K562 (cell line): ENCODE data around the gene GET3. TPM values are rescaled to one million over a fixed set of nuclear protein-coding genes. Genes with fewer than 3 reads are reported as not detected.

ENCODE experiments used
- BHLHE40 ChIP-seq: IDR thresholded peaks from 2 replicates; pipeline ENCODE4 v1.6.1; 2011; ENCODE audit warnings: low read length, improper control_type of control experiment
- ELF2 ChIP-seq: fragments of 250-450 bp; sonication (Bioruptor Pico); IDR thresholded peaks from 2 replicates; pipeline ENCODE4 v1.5.0; 2021; ENCODE audit warnings: mild to moderate bottlenecking
- GATAD2B ChIP-seq: fragments of 450-650 bp; IDR thresholded peaks from 2 replicates; pipeline ENCODE4 v1.6.1; 2017; ENCODE audit warnings: mild to moderate bottlenecking, borderline replicate concordance
- MCM2 ChIP-seq: fragments of 450-650 bp; IDR thresholded peaks from 2 replicates; pipeline ENCODE4 v1.6.1; 2017; ENCODE audit warnings: low read depth, mild to moderate bottlenecking
- MCM5 ChIP-seq: fragments of 450-650 bp; IDR thresholded peaks from 2 replicates; pipeline ENCODE4 v1.6.1; 2016; ENCODE audit warnings: low read depth
- RFX5 ChIP-seq: IDR thresholded peaks from 2 replicates; pipeline ENCODE4 v1.6.1; 2011; ENCODE audit warnings: low read depth, mild to moderate bottlenecking, improper control_type of control experiment, low read length
- RHOXF2B ChIP-seq: fragments of 250-450 bp; sonication (Bioruptor Pico); conservative IDR thresholded peaks from 2 replicates; pipeline ENCODE4 v1.5.1; 2021
- SMC3 ChIP-seq: conservative IDR thresholded peaks from 2 replicates; pipeline ENCODE4 v1.6.1; 2011; ENCODE audit warnings: low read depth, low read length, improper control_type of control experiment; ENCODE audit not compliant: insufficient read depth
- TRIM24 ChIP-seq, 2 experiments: fragments of 450-650 bp; IDR thresholded peaks; 2 replicates each; pipeline ENCODE4 v1.6.1; 2016
- ZNF134 ChIP-seq: fragments of 250-450 bp; sonication (Bioruptor Pico); conservative IDR thresholded peaks from 2 replicates; pipeline ENCODE4 v1.4.0; 2020
- ZNF146 ChIP-seq: IDR thresholded peaks from one replicate; pipeline ENCODE4 v1.6.1; 2018; ENCODE audit warnings: missing compliant biosample characterization; ENCODE audit not compliant: unreplicated experiment
- ZNF217 ChIP-seq: sonication (generic); formaldehyde crosslinking; IDR thresholded peaks from 2 replicates; pipeline ENCODE4 v1.8.0; 2022; ENCODE audit warnings: mild to moderate bottlenecking, missing genetic modification reagents
- ZNF311 ChIP-seq: fragments of 250-450 bp; sonication (Bioruptor Pico); IDR thresholded peaks from 2 replicates; pipeline ENCODE4 v1.4.0; 2020; ENCODE audit warnings: mild to moderate bottlenecking, moderate library complexity
- ZNF644 ChIP-seq: fragments of 200-800 bp; sonication (Bioruptor generic); IDR thresholded peaks from 2 replicates; pipeline ENCODE4 v1.6.1; 2016; ENCODE audit warnings: low read depth, missing genetic modification characterization, missing compliant biosample characterization
- polyA plus RNA-seq, 8 experiments: library from polyadenylated mRNA; depleted of rRNA in 4 of 8; stranded (reverse) in 5 of 8; unstranded in 3 of 8; fragments of >200 nt; fragmentation: Nextera tagmentation in 2 of 8; fragmentation: Illumina TruSeq in 1 of 8; extraction: Ambion mirVana in 2 of 8; extraction: Trizol in 1 of 8; gene quantifications; 2 replicates each; pipeline versions ENCODE4 v1.2.1 to v1.2.3, GENCODE V29; 2011 to 2014; ENCODE audit warnings: inconsistent platforms in 1 of 8, missing spikeins in 1 of 8
- total RNA-seq, 7 experiments: library from RNA; depleted of rRNA in 6 of 7; stranded (reverse); fragments of >200 nt in 6 of 7; fragmentation: Illumina TruSeq in 2 of 7; extraction: Trizol in 2 of 7; gene quantifications; 2 replicates each; pipeline versions ENCODE4 v1.2.1 to v1.2.3, GENCODE V29; 2011 to 2021; ENCODE audit warnings: low replicate concordance in 1 of 7
- TF ChIP-seq, protein P1 (sequence below): fragments of 250-450 bp; sonication (Bioruptor Pico); IDR thresholded peaks from 2 replicates; pipeline ENCODE4 v1.4.0; 2020
- TF ChIP-seq, protein P2 (sequence below): fragments of 450-650 bp; IDR thresholded peaks from 2 replicates; pipeline ENCODE4 v1.6.1; 2018; ENCODE audit warnings: mild to moderate bottlenecking, low read depth; ENCODE audit not compliant: partially characterized antibody
- TF ChIP-seq, protein P3 (sequence below): fragments of 250-450 bp; sonication (Bioruptor Pico); IDR thresholded peaks from 2 replicates; pipeline ENCODE4 v1.8.0; 2021; ENCODE audit warnings: mild to moderate bottlenecking, moderate library complexity
- TF ChIP-seq, protein P4 (sequence below): fragments of 450-650 bp; formaldehyde crosslinking; IDR thresholded peaks from 2 replicates; pipeline ENCODE4 v1.4.0; 2020; ENCODE audit warnings: mild to moderate bottlenecking, moderate library complexity

GET3 gene
- total and polyA plus RNA-seq, 9 of the 15 experiments (the other 6 are each of a cell fraction or from before 2014, with no cell fraction given) = 8.3 to 83.5 (median 51.8) TPM

DNA sequence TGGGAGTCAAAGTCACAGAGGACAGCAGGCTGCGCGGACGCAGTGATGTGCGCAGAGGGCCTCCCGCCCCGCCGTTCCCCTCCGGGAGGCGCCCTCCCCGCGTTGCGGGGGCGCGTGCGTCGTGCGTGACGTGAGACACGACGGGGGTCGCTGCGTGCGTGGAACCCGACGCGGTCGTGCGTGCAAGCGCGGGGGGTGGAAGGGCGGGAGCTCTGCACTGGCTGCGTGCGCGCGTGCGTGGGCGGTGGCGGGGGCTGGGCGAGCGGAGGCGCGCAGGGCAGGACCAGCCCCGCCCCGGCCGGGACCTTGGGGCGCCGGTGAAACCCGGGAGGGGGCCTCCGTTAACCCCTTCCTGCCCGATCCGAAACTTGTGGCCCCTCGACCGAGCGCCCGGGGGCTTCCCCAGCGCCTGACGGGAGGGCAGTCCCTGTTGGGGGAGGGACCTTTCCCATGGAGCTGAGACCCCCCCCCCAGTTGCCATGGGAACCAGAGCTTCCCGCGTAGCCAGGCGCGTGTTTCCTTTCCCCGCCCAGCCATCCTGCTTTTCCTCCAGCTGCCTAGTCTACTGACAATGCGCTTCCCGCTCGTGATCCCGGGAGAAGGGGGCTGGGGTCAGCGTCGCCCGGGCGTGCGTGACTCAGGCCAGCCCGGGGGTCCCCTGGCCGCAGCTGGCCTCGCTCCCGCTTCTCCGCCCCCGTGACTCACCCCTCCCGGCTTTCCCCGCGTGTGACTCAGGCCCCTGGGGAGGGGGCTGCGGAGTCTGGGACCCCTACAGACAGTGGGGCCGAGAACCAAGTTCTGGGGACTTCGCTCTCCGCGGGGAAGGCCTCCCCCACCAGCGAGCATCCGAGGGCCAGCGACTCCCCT lies 45.4 kb downstream of the GET3 start (continued):
- TF ChIP-seq, protein P1, sequence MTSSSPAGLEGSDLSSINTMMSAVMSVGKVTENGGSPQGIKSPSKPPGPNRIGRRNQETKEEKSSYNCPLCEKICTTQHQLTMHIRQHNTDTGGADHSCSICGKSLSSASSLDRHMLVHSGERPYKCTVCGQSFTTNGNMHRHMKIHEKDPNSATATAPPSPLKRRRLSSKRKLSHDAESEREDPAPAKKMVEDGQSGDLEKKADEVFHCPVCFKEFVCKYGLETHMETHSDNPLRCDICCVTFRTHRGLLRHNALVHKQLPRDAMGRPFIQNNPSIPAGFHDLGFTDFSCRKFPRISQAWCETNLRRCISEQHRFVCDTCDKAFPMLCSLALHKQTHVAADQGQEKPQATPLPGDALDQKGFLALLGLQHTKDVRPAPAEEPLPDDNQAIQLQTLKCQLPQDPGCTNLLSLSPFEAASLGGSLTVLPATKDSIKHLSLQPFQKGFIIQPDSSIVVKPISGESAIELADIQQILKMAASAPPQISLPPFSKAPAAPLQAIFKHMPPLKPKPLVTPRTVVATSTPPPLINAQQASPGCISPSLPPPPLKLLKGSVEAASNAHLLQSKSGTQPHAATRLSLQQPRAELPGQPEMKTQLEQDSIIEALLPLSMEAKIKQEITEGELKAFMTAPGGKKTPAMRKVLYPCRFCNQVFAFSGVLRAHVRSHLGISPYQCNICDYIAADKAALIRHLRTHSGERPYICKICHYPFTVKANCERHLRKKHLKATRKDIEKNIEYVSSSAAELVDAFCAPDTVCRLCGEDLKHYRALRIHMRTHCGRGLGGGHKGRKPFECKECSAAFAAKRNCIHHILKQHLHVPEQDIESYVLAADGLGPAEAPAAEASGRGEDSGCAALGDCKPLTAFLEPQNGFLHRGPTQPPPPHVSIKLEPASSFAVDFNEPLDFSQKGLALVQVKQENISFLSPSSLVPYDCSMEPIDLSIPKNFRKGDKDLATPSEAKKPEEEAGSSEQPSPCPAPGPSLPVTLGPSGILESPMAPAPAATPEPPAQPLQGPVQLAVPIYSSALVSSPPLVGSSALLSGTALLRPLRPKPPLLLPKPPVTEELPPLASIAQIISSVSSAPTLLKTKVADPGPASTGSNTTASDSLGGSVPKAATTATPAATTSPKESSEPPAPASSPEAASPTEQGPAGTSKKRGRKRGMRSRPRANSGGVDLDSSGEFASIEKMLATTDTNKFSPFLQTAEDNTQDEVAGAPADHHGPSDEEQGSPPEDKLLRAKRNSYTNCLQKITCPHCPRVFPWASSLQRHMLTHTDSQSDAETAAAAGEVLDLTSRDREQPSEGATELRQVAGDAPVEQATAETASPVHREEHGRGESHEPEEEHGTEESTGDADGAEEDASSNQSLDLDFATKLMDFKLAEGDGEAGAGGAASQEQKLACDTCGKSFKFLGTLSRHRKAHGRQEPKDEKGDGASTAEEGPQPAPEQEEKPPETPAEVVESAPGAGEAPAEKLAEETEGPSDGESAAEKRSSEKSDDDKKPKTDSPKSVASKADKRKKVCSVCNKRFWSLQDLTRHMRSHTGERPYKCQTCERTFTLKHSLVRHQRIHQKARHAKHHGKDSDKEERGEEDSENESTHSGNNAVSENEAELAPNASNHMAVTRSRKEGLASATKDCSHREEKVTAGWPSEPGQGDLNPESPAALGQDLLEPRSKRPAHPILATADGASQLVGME = no peak; the same call in 1 of the 2 replicates
- TF ChIP-seq BHLHE40 = peak; percentile 82
- no peak for TF ChIP-seq ZNF311 (CRISPR knock-in tag)
- TF ChIP-seq, protein P2, sequence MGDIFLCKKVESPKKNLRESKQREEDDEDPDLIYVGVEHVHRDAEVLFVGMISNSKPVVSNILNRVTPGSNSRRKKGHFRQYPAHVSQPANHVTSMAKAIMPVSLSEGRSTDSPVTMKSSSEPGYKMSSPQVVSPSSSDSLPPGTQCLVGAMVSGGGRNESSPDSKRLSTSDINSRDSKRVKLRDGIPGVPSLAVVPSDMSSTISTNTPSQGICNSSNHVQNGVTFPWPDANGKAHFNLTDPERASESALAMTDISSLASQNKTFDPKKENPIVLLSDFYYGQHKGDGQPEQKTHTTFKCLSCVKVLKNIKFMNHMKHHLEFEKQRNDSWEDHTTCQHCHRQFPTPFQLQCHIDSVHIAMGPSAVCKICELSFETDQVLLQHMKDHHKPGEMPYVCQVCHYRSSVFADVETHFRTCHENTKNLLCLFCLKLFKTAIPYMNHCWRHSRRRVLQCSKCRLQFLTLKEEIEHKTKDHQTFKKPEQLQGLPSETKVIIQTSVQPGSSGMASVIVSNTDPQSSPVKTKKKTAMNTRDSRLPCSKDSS = no peak
- TF ChIP-seq ZNF644 (tag) = 0 out of 2 replicates have a peak, but pooled peaks have one; percentile 9
- 0 out of 4 replicates have a peak, but pooled peaks of 1 of the 2 experiments have one; percentile 10 for TF ChIP-seq TRIM24 (IDR thresholded peaks at IDR 0.05)
- TF ChIP-seq ZNF217 (CRISPR knock-in tag) = no peak
- no peak for TF ChIP-seq SMC3
- TF ChIP-seq, protein P3, sequence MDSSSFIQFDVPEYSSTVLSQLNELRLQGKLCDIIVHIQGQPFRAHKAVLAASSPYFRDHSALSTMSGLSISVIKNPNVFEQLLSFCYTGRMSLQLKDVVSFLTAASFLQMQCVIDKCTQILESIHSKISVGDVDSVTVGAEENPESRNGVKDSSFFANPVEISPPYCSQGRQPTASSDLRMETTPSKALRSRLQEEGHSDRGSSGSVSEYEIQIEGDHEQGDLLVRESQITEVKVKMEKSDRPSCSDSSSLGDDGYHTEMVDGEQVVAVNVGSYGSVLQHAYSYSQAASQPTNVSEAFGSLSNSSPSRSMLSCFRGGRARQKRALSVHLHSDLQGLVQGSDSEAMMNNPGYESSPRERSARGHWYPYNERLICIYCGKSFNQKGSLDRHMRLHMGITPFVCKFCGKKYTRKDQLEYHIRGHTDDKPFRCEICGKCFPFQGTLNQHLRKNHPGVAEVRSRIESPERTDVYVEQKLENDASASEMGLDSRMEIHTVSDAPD (CRISPR knock-in tag) = no peak
- no peak for TF ChIP-seq RFX5
- 0 out of 2 replicates have a peak, but pooled peaks have one; percentile 16 for TF ChIP-seq ZNF134 (CRISPR knock-in tag)
- no peak for TF ChIP-seq ZNF146 (CRISPR knock-in tag)
- peak; percentile 100 for TF ChIP-seq GATAD2B
- no peak for TF ChIP-seq RHOXF2B
- TF ChIP-seq MCM5 = no peak
- TF ChIP-seq, protein P4, sequence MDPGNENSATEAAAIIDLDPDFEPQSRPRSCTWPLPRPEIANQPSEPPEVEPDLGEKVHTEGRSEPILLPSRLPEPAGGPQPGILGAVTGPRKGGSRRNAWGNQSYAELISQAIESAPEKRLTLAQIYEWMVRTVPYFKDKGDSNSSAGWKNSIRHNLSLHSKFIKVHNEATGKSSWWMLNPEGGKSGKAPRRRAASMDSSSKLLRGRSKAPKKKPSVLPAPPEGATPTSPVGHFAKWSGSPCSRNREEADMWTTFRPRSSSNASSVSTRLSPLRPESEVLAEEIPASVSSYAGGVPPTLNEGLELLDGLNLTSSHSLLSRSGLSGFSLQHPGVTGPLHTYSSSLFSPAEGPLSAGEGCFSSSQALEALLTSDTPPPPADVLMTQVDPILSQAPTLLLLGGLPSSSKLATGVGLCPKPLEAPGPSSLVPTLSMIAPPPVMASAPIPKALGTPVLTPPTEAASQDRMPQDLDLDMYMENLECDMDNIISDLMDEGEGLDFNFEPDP (CRISPR knock-in tag) = no peak
- no peak for TF ChIP-seq MCM2
- TF ChIP-seq ELF2 = 0 out of 2 replicates have a peak, but pooled peaks have one; percentile 53
